ACC112 (cell line): ENCODE results near the gene TMEM101.
"Not testable (repeated sequence)": the region's sequence is repeated elsewhere in the genome, so short reads cannot be mapped to it uniquely, and the experiment has no call there.

Experiments
- H2AFZ ChIP-seq: fragments of 200-600 bp; sonication (generic); one replicate; pipeline ENCODE4 v1.6.0; 2017; ENCODE audit warnings: antibody characterized with exemption, low read length; ENCODE audit not compliant: unreplicated experiment
- H3K27ac ChIP-seq: fragments of 200-600 bp; sonication (generic); 2 replicates; pipeline ENCODE4 v1.5.1; 2014; ENCODE audit warnings: low read depth, mild to moderate bottlenecking, antibody characterized with exemption, low read length, moderate library complexity
- H3K27me3 ChIP-seq: fragments of 200-600 bp; sonication (generic); 2 replicates; pipeline ENCODE4 v1.6.1; 2014; ENCODE audit warnings: mild to moderate bottlenecking, antibody characterized with exemption, low read length, moderate library complexity, mixed read lengths; ENCODE audit not compliant: insufficient read depth
- H3K36me3 ChIP-seq: fragments of 200-600 bp; sonication (generic); 2 replicates; pipeline ENCODE4 v1.6.1; 2016; ENCODE audit warnings: mild to moderate bottlenecking, antibody characterized with exemption, low read length, moderate library complexity, mixed read lengths; ENCODE audit not compliant: insufficient read depth
- H3K4me1 ChIP-seq: fragments of 200-600 bp; sonication (generic); one replicate; pipeline ENCODE4 v1.6.1; 2016; ENCODE audit warnings: low read length, mixed read lengths; ENCODE audit not compliant: insufficient read depth, unreplicated experiment, control insufficient read depth
- H3K4me3 ChIP-seq: fragments of 200-600 bp; sonication (generic); 2 replicates; pipeline ENCODE4 v1.5.1; 2014; ENCODE audit warnings: mild to moderate bottlenecking, low read depth, low read length
- H3K79me2 ChIP-seq: fragments of 200-600 bp; sonication (generic); one replicate; pipeline ENCODE4 v1.6.0; 2016; ENCODE audit warnings: low read length; ENCODE audit not compliant: control insufficient read depth, unreplicated experiment, insufficient read depth

Gene TMEM101

DNA sequence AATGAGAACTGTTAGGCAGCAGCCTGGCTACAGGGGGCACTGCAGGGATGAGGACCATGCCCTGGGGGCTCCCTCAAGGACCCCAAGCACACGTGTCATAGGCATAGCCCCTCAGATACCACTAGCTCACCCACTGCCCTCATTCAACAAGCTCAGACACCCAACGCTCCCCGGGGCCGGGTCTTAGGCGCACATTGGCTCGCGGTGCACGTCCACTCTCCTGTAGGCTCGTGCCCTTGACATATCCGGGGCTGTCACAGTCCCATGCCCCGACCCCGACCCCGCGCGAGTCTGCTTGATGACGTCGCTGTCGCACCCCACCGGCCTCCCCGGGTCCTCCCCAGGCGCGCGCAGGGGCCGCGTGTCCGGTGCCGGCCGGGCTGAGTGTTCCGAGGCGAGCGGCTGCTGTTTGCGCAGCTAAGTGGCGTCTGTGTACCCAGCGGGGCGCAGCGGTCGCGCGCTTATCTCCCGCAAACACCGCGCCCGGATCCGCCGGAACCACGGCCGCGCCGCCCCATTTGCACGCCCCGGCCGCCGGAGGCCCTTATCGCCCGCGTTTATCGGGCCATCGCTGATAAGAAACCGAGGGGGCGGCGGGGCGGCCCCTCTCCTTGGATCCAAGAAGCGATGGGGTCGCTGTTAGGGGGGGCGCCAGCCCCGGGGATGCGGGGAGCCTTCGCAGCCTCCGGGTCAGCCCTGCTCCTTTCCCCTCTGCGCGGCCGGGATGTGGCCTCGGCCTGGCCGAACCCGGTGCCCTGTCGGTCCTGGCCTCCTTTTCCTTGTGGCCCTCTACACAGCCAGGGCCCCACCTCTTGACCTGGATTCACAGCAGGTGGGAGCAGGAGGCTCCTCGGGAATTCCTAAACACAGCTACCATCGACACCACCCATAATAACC, 31.0 kb downstream of the TMEM101 start:
- Histone ChIP-seq H3K4me1 (no peaks in the 10 kb centered on the region), H2AFZ (peak overlapping the region; percentile 84), H3K27me3 (peaks cover 38% of the 10 kb centered on the region), H3K27ac (no peak overlapping the region), H3K79me2 (no peaks in the 10 kb centered on the region), H3K4me3 (peak overlapping the region; percentile 74), H3K36me3 (no peaks in the 10 kb centered on the region)

DNA sequence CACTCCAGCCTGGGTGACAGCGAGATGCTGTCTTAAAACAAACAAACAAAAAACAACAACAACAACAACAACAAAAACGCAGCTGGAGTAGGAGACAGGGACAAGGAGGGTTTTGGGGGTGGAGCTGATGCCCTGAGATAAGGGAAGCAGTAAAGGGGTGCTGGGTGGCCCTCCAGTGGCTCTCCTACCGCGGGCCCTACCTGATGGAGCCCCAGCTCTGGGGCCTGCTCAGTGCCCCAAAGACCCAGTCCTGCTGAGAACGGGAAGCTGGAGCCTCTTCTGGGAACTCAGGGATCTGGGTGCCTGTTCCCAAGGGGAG, 31.6 kb downstream of the TMEM101 start:
- H3K4me3 ChIP-seq = peak overlapping the region; percentile 74; the same call in 1 of the 2 replicates
- no peaks in the 10 kb centered on the region for H3K4me1 ChIP-seq
- no peak overlapping the region for H2AFZ ChIP-seq
- no peaks in the 10 kb centered on the region for H3K36me3 ChIP-seq
- H3K79me2 ChIP-seq = no peaks in the 10 kb centered on the region
- no peak overlapping the region for H3K27ac ChIP-seq
- peaks cover 45% of the 10 kb centered on the region for H3K27me3 ChIP-seq

- Histone ChIP-seq H3K79me2 (no peaks in the 10 kb centered on the region), H3K27me3 (peaks cover 54% of the 10 kb centered on the region), H3K27ac (no peak overlapping the region), H3K4me3 (no peak overlapping the region), H2AFZ (no peak overlapping the region), H3K4me1 (no peaks in the 10 kb centered on the region), H3K36me3 (no peaks in the 10 kb centered on the region)
These were observed 32.6 kb downstream of the TMEM101 start for GRCh38 chr17:43982171-43982570.

- Histone ChIP-seq H3K79me2 (no peaks in the 10 kb centered on the region), H3K27ac (no peak overlapping the region), H3K27me3 (peaks cover 60% of the 10 kb centered on the region), H3K4me1 (no peaks in the 10 kb centered on the region), H3K36me3 (no peaks in the 10 kb centered on the region), H2AFZ (no peak overlapping the region), H3K4me3 (no peak overlapping the region)
These were observed 35.1 kb downstream of the TMEM101 start for GRCh38 chr17:43979671-43980070.

- H3K36me3 ChIP-seq = no peaks in the 10 kb centered on the region
- peaks cover 63% of the 10 kb centered on the region for H3K27me3 ChIP-seq
These were observed 35.8 kb downstream of the TMEM101 start for GRCh38 chr17:43979011-43979410.

DNA sequence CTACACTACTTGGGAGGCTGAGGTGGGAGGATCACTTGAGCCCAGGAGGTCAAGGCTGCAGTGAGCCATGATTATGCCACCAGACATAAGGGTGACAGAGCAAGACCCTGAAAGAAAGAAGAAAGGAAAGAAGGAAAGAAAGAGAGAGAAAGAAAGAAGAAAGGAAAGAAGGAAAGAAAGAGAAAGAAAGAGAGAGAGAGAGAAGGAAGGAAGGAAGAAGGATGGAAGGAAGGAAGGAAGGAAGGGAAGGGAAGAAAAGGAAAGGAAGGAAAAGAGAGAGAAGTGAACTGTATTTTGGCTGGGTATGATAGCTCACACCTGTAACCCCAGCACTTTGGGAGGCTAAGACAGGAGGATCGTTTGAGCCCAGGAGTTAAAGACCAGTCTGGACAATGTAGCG, 36.7 kb downstream of the TMEM101 start:
- Histone ChIP-seq H3K27me3 (peaks cover 54% of the 10 kb centered on the region), H3K4me1 (no peaks in the 10 kb centered on the region), H3K36me3 (no peaks in the 10 kb centered on the region), H3K27ac (no peak overlapping the region), H2AFZ (no peak overlapping the region), H3K79me2 (no peaks in the 10 kb centered on the region), H3K4me3 (no peak overlapping the region)

More at GRCh38 chr17:43979011-43979410, 35.8 kb downstream of the TMEM101 start:
- Histone ChIP-seq H3K27ac (no peak overlapping the region), H3K4me1 (no peaks in the 10 kb centered on the region), H3K79me2 (no peaks in the 10 kb centered on the region), H2AFZ (no peak overlapping the region), H3K4me3 (no peak overlapping the region)

DNA sequence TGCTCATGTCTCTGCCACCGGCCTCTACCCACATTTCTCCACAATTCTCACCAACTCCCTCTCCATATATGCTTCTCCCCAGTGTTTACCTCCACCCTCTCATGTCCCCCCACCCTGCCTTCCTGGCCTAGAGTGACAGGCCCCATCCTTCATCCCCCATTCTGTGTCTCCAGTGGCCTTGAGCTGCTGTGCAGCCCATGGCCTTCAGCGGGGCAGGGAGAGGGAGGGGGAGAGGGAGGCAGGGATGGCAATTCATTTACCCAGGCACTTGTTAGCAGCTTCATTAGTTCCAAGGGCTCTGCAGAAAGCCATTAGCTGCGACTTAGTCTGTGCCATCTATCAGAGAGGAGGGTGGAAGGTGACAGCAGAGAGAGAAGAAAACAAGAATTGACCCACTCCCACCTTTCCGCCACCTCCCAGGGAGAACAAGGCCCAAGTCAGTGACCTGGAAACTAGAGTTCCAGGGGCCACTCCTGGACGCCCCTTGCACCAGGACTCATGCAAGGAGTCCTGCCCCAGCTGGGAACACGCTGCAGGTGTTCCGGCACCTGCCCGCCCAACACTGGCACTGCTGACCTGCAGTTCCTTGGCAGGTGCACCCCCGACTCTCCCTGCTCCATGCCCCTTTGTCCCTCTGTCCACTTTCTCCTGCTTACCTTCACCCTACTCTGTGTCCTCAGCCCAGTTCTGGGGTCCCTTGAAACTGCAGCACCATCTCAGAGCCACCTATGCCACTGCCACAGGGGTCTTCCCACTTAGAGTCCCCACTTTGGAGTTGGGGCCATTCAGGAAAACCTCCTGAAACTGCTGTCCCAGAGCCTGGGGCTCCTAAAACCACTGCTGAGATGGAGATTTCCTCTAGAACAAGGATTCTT, 37.6 kb downstream of the TMEM101 start:
- Histone ChIP-seq H2AFZ (no peak overlapping the region), H3K27me3 (peaks cover 45% of the 10 kb centered on the region), H3K27ac (no peak overlapping the region), H3K79me2 (no peaks in the 10 kb centered on the region), H3K36me3 (no peaks in the 10 kb centered on the region), H3K4me3 (no peak overlapping the region), H3K4me1 (no peaks in the 10 kb centered on the region)

DNA sequence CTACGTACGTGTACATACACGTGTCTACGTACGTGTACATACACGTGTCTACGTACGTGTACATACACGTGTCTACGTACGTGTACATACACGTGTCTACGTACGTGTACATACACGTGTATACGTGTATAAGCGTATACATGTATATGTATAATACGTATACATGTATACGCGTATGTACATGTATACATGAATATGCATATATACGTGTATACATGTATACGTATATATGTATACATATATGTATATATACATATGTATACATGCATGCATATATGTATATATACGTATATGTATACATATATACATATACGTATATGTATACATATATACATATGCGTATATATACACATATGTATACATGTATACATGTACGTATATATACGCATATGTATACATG, 38.9 kb downstream of the TMEM101 start:
- Histone ChIP-seq H3K27ac (no peak overlapping the region), H3K79me2 (no peaks in the 10 kb centered on the region), H3K4me1 (no peaks in the 10 kb centered on the region), H3K36me3 (no peaks in the 10 kb centered on the region), H3K4me3 (no peak overlapping the region), H3K27me3 (peaks cover 38% of the 10 kb centered on the region), H2AFZ (no peak overlapping the region)

DNA sequence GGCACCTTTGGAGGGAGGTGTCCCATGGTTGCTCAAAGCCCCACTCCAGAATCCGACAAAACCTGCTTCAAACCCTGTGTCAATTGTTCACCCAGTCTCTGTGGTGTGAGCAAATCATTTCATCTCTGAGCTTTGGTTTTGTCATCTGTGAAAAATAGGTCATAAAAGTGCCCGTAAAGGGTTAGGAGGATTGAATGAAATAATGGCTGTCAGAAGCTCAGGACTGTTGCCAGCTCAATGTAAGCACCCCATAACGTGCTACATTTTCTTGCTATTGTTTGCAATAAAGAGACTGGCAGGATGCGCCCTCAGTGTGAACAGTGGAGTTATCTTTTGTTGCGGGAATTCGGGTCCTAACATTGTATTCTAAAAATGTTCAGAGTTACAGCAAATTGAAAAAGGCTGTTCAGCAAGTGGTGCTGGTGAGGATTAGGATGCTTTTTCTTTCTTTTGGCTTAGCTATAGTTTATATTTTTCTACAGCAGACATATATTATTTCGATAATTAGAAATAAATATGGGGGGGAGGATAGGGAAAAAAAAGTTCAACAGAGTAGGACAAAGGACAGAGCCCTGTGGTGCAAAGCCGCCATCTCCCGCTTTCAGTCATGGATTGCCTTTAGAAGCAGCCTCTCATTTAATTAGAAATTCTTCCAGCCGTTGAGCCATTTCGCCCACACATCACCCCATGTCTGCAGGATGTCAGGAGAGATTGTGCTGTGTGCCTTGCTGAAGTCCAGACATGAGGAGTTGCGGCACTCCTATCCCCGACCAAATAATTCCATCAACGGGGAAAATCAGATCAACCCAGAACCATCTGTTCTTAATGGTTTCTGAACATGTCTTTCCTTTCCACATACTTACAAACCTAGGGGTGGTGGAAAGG, 40.1 kb downstream of the TMEM101 start:
- H3K4me3 ChIP-seq = no peak overlapping the region
- H3K4me1 ChIP-seq = no peaks in the 10 kb centered on the region
- H3K27ac ChIP-seq = no peak overlapping the region
- H3K27me3 ChIP-seq = peaks cover 36% of the 10 kb centered on the region
- H3K36me3 ChIP-seq = no peaks in the 10 kb centered on the region
- H2AFZ ChIP-seq = no peak overlapping the region
- no peaks in the 10 kb centered on the region for H3K79me2 ChIP-seq

DNA sequence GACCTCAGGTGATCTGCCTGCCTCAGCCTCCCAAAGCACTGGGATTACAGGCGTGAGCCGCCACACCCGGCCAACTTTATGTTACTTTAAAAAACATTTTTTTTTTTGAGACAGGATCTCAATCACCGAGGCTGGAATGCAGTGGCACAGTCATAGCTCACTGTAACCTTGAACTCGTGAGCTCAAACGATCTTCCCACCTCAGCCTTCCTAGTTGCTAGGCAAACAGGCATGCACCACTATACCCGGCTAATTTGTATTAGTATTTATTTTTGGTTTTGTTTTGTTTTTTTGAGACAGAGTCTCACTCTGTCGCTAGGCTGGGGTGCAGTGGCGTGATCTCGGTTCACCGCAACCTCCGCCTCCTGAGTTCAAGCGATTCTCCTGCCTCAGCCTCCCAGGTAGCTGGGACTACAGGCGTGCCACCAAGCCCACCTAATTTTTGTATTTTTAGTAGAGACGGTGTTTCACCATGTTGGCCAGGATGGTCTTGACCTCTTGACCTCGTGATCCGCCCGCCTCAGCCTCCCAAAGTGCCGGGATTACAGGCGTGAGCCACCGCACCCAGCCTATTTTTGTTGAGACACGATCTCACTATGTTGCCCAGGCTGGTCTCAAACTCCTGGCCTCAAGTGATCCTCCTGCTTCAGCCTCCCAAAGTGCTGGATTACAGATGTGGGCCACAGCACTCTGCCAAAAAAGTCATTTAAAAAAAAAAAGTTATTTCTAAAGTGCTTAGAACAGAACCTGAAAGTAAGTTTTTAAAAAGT, 42.1 kb downstream of the TMEM101 start:
- not testable (repeated sequence) for H2AFZ ChIP-seq

More for the DNA sequence above, 42.1 kb downstream of the TMEM101 start:
- not testable (repeated sequence) for H3K27ac ChIP-seq, H3K4me1 ChIP-seq, H3K36me3 ChIP-seq, H3K4me3 ChIP-seq, H3K79me2 ChIP-seq
- H3K27me3 ChIP-seq = peaks cover 18% of the 10 kb centered on the region
